NCI-H128 (cell line): ENCODE measurements around the gene CDH13.

Experiments
- DNase-seq: peaks from one replicate; lab custom pipeline; 2025; ENCODE audit not compliant: unreplicated experiment; lab: John Stamatoyannopoulos, UW

The CDH13 gene

DNA sequence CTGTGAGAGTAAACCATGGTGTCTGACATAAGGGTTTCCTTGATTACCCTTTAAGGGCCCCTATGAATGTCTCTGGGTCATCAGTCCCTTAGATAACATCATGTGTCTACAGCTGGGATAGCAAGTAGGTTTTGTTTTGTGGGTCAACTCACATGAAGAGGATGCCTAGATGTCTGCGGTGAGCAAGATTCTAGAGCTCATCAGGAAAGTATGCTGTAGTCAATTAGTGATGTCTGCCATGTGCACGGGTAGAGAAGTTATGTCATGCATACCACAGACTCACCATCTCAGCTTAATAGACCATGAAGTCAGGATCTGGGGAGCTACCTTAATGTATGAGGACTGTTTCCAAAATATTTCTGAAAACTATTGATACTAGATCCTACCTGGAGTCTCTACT lies 57.5 kb downstream of the CDH13 start:
- no peak for DNase-seq

DNA sequence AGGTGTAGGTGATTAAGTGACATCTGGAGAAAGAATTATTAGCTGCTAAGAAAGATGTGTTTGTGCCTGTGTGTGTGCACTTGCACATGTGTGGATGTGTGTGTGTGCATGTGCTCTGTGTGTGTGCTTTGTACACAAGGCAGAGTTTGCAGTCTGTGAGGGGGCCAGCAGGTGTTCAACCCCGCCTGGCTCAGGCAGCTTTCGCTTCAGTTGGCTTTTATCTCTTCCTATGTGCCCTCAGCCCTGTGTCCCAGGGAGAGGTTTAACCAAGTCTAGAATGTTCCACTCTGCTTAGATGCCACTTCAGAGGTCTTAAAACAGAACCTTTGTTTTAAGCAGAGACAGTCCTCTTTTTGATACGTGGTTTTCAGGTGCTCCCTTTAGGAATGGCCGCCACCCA lies 58.8 kb downstream of the CDH13 start:
- no peak for DNase-seq

DNA sequence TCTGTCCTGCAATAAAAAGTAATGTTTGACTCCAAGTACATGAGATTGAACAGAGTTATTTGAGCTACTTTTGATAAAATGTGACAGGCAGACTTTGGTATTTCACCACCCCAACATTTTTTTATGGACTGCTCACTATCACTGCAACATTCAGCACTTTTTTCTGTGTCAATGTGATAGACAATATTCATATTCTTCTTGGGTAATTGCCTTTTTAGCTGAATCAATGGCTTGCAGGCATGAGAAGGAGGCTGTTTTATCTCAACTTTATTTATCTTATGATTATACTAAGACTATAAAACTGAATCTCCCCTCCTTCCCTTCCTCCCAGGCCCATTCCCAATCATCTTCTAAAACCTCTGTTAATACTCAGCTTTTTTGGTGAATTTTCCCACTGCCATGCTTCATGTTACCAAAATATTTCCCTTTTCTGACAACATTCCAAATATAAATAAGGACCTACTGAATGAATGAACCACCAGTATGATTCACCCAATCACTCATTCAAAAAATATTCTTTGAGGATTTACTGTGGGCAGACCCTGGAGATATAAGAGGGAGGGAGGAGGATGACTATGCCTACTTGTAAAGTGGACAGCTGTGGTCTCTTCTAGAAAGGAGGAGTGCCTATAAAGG lies 67.6 kb downstream of the CDH13 start:
- no peak for DNase-seq

GRCh38 chr16:82695806-82696205 lies 69.0 kb downstream of the CDH13 start:
- no peak for DNase-seq

DNA sequence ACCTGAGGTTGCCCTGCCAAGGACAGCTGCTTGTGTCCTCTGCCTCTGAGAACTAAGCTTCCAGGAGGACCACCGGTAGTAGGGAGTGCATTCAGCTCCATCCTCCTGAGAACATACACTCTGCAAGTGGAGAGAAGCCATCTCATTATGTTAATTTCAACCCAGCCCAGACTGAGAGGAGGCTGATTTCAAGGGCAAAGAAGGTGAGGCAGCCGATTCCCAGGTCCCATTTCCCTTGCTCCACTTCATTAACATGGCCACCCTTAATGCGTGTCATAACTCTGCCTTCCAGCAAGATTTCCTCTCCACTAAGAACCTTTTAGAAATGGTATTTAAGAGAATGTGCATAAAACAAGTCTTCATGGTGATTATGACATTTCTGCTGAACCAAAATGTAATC lies 72.5 kb downstream of the CDH13 start:
- DNase-seq = no peak

DNA sequence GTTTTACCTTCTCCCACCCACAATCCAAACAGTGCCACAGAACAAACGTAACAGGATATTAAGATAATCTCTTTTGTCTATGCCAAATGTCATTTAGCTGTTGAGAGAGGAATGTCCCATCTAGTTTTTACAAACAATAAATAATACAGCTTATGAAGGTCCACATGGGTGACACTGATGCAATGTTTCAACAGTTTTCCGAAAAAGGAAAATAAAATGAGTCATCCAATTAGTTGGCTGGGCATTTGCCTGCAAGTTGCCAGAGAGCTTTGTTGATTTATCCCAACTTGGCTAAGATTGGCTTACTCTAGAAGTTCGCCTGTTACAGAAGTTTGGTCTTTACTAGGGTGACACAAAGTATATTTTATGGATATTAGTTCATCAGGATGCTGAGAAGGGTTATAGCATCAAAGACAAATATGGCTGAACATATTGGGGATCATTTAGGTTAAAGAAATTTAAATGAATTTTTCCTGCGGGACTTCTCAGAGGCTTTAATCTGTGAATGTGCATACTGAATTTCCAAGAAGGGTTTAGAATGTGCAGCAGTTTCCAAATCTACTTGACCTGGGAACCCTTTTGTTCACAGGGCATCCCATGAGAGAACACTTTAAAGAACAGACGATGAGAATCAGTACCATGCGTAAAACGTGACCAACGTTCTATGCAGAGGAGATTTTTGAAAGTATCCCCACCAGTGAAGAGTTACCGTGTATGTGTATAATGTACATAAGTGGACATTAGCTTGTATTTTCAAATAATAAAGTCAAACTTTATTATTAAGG lies 73.1 kb downstream of the CDH13 start:
- DNase-seq = no peak

DNA sequence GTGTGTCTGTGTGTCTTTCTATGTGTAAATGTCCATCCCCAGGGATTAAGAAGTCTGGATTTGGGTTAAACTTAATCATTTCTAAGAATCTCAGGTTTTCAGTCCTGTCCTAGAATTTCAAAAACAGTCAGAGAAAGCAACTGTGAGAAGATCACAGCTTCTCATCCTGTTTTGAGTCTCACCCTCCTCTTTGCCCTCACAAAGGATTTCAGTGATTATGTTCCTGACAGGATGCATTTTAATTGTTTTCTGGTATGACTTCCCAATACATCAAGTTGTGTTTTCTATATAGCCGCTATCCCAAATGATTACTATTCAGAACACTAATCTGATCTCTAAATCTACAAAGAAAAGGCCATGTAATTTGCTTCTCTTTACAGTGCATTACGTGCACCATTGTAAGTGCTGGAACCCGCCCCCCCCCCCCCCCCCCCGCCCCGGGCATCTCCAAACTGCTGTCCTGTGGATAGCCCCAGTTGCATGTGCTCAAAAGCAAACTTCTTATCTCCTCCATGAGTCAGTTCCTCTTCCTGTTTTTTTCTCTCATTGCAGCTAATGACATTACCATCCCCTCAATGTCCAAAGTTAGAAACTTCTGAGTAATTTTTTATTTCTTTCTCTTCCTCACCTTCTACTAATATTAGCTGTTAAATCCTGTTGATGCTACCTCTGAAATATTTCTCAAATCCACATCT lies 73.9 kb downstream of the CDH13 start:
- no peak for DNase-seq

GRCh38 chr16:82701442-82701955 lies 74.7 kb downstream of the CDH13 start:
- DNase-seq = no peak

DNA sequence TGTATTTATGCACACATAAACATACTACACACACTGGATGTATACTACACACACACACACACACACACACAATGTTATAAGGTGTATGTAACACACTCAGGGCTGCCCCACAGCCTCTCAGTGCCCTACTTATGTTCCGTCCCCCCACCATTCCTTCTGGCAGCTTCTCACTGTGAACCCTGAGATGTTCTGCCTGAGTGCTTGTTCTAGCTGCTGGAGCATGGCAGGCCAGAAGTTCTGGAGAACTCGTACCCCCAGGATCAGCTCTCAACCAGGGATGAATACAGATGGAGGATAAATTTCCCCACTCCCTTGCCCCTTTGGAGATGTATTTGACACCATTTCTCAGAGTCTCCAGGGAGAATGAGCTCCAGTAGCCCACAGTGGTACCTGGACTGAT lies 76.4 kb downstream of the CDH13 start:
- DNase-seq = no peak

DNA sequence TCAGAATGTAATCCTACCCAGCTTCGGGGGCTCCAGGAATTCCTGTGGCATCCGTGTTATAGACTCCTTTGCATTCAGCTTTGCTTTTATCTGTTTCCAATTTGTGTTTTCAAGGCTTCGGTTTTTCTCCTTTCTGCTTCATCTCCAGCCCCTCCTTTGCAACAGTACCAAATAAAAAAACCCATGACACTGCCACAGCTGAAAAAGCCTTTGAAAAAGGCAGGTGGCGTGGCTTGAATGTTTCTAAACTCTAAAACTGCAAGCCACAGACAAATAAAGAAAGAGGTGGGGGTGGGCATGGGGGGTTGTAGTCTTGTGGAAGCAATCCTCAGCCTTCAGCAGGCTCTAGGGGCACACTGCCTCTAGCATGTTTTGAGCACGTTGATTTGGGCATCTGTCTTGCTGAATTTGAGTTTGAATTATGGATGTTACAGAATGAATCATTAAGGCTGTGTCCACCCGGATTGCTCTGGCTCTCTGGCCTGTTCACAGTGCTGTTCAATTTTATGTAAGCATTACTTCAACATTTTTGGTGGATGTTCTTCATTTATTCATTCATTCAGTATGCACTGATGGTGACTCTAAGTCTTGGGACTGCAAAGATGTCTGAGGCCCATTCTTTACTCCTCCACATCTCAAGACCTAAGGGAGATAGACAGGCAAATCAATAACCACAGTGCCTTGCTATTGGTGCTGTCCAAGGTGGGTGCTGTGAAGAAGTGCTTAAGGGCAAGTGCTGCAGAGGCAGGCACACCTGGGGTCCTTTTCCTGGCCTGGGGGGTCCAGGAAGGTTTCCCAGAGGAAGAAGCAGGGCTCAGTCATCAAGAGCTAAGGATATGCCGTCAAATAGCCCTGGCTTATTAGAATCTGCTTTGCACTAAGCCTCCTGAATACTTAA lies 77.4 kb downstream of the CDH13 start:
- no peak for DNase-seq

GRCh38 chr16:82709987-82710386 lies 83.2 kb downstream of the CDH13 start:
- DNase-seq = no peak

- DNase-seq = no peak
Measured at GRCh38 chr16:82713778-82714177, 87.0 kb downstream of the CDH13 start.

- no peak for DNase-seq
Measured at GRCh38 chr16:82715160-82715559, 88.4 kb downstream of the CDH13 start.

GRCh38 chr16:82715833-82716232 lies 89.1 kb downstream of the CDH13 start:
- DNase-seq = no peak

- DNase-seq = no peak
Measured at GRCh38 chr16:82716361-82716855, 89.6 kb downstream of the CDH13 start.

DNA sequence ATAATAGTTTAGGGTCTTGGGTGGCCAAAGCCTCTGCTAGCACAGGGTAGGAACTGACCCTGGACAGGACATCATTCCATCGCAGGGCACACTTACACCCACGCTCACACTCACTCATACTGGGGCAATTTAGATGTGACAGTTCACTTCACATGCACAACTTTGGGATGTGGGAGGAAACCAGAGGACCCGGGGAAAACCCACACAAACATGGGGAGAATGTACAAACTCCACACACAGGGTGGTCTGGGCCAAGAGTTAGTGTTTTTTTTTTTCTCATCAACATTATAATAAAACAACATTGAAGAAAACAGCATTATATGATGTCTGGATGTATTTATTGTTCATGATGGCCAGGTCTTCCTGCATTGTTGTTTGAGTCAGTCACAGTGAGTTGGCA lies 93.6 kb downstream of the CDH13 start:
- DNase-seq = no peak

- DNase-seq = no peak
Measured at GRCh38 chr16:82726306-82726705, 99.5 kb downstream of the CDH13 start.

DNA sequence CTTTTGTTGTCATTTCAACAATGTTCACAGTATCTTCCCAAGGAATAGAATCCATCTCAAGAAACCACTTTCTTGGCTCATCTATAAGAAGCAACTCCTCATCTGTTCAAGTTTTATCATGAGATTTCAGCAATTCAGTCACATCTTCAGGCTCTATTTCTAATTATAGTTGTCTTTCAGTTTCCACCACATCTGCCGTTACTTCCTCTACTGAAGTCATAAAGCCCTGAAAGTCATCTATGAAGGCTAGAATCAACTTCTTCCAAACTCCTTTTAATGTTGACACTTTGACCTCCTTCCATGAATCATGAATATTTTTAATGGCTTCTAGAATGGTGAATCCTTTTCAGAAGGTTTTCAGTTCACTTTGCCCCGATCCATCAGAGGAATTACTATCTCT lies 102.1 kb downstream of the CDH13 start:
- no peak for DNase-seq

GRCh38 chr16:82730901-82731300 lies 104.1 kb downstream of the CDH13 start:
- no peak for DNase-seq

- no peak for DNase-seq
Measured at GRCh38 chr16:82732461-82732860, 105.7 kb downstream of the CDH13 start.

- DNase-seq = no peak
Measured at GRCh38 chr16:82735186-82735585, 108.4 kb downstream of the CDH13 start.
